ENCODE data around the gene LYRM7. TPM values are rescaled to one million over a fixed set of nuclear protein-coding genes. Genes with fewer than 3 reads are reported as not detected.

LYRM7 gene
- total and polyA plus RNA-seq, 2 experiments from 2014 or later, result 8.5 to 27.5 TPM

GRCh38 chr5:131204964-131205363, 34.2 kb downstream of the LYRM7 start:
- no peak for DNase-seq
- Histone ChIP-seq H4K20me1 (ENCODE audit: insufficient read depth) (no peaks in the 10 kb centered on the region), H3K4me3 (no peak overlapping the region), H2AFZ (no peak overlapping the region), H3K9me2 (ENCODE audit: insufficient read depth) (no peaks in the 10 kb centered on the region), H3K27me3 (replicated peaks; ENCODE audit: insufficient read depth) (no peaks in the 10 kb centered on the region), H3K27ac (no peak overlapping the region), H3K4me1 (ENCODE audit: insufficient read depth) (no peaks in the 10 kb centered on the region), H3K9me3 (ENCODE audit: low read depth) (no peaks in the 10 kb centered on the region), H3K9ac (no peak overlapping the region), H3F3A (ENCODE audit: insufficient read depth) (no peaks in the 10 kb centered on the region), H3K4me2 (ENCODE audit: unreplicated experiment) (no peak overlapping the region), H3K79me2 (ENCODE audit: insufficient read depth) (no peaks in the 10 kb centered on the region), H3K36me3 (ENCODE audit: low read depth) (peaks cover 3% of the 10 kb centered on the region; the same call in 1 of the 2 replicates)
- 87 to 90% methylated on average over 2 of the region's 2 CpGs for WGBS, 2 experiments (ENCODE audit: low coverage in 1 of 2, low lambda C conversion rate in 2 of 2, missing lambda C conversion rate in 2 of 2)
- no peak for TF ChIP-seq EZH2phosphoT487 (IDR thresholded peaks at IDR 0.05; ENCODE audit: insufficient read depth, low read depth)
- TF ChIP-seq EZH2 (IDR thresholded peaks at IDR 0.05; ENCODE audit: insufficient read depth, poor library complexity, severe bottlenecking), result no peak
- in situ Hi-C loops (cut with MboI), result no loop called here

- H3F3A ChIP-seq (ENCODE audit: insufficient read depth), result no peaks in the 10 kb centered on the region
- no peaks in the 10 kb centered on the region for H3K9me3 ChIP-seq (ENCODE audit: low read depth)
- in situ Hi-C loops (cut with MboI), result no loop called here
- no peaks in the 10 kb centered on the region for H4K20me1 ChIP-seq (ENCODE audit: insufficient read depth)
- H3K27me3 ChIP-seq (replicated peaks; ENCODE audit: insufficient read depth), result no peaks in the 10 kb centered on the region
- H3K79me2 ChIP-seq (ENCODE audit: insufficient read depth), result no peaks in the 10 kb centered on the region
- no peak overlapping the region for H3K4me2 ChIP-seq (ENCODE audit: unreplicated experiment)
- no peak overlapping the region for H3K4me3 ChIP-seq
- H3K4me1 ChIP-seq (ENCODE audit: insufficient read depth), result no peaks in the 10 kb centered on the region
- TF ChIP-seq EZH2phosphoT487 (IDR thresholded peaks at IDR 0.05; ENCODE audit: insufficient read depth, low read depth), result no peak
- TF ChIP-seq EZH2 (IDR thresholded peaks at IDR 0.05; ENCODE audit: insufficient read depth, poor library complexity, severe bottlenecking), result no peak
- no peak for DNase-seq
- H3K9ac ChIP-seq, result no peak overlapping the region
- H3K27ac ChIP-seq, result no peak overlapping the region
- no peaks in the 10 kb centered on the region for H3K36me3 ChIP-seq (ENCODE audit: low read depth)
- H2AFZ ChIP-seq, result no peak overlapping the region
- WGBS, 2 experiments (ENCODE audit: low coverage in 1 of 2, low lambda C conversion rate in 2 of 2, missing lambda C conversion rate in 2 of 2), result 92 to 99% methylated on average over 2 of the region's 2 CpGs
- no peaks in the 10 kb centered on the region for H3K9me2 ChIP-seq (ENCODE audit: insufficient read depth)
These were observed 35.3 kb downstream of the LYRM7 start for GRCh38 chr5:131206061-131206460.

- H3K9ac ChIP-seq, result no peak overlapping the region
- no peaks in the 10 kb centered on the region for H3K36me3 ChIP-seq (ENCODE audit: low read depth)
- no peak for TF ChIP-seq EZH2phosphoT487 (IDR thresholded peaks at IDR 0.05; ENCODE audit: insufficient read depth, low read depth)
- TF ChIP-seq EZH2 (IDR thresholded peaks at IDR 0.05; ENCODE audit: insufficient read depth, poor library complexity, severe bottlenecking), result no peak
- no peak for DNase-seq
- H4K20me1 ChIP-seq (ENCODE audit: insufficient read depth), result no peaks in the 10 kb centered on the region
- H3K4me2 ChIP-seq (ENCODE audit: unreplicated experiment), result no peak overlapping the region
- H3K27me3 ChIP-seq (replicated peaks; ENCODE audit: insufficient read depth), result no peaks in the 10 kb centered on the region
- H3F3A ChIP-seq (ENCODE audit: insufficient read depth), result no peaks in the 10 kb centered on the region
- in situ Hi-C loops (cut with MboI), result no loop called here
- no peaks in the 10 kb centered on the region for H3K4me1 ChIP-seq (ENCODE audit: insufficient read depth)
- H3K79me2 ChIP-seq (ENCODE audit: insufficient read depth), result no peaks in the 10 kb centered on the region
- no peak overlapping the region for H3K4me3 ChIP-seq
- no peak overlapping the region for H3K27ac ChIP-seq
- WGBS, 2 experiments (ENCODE audit: low coverage in 1 of 2, low lambda C conversion rate in 2 of 2, missing lambda C conversion rate in 2 of 2), result 84 to 89% methylated on average over 1 of the region's 1 CpG
- no peak overlapping the region for H2AFZ ChIP-seq
- H3K9me3 ChIP-seq (ENCODE audit: low read depth), result no peaks in the 10 kb centered on the region
- no peaks in the 10 kb centered on the region for H3K9me2 ChIP-seq (ENCODE audit: insufficient read depth)
These were observed 36.0 kb downstream of the LYRM7 start for GRCh38 chr5:131206772-131207171.

- H3K27ac ChIP-seq, result no peak overlapping the region
- H3K4me2 ChIP-seq (ENCODE audit: unreplicated experiment), result no peak overlapping the region
- in situ Hi-C loops (cut with MboI), result no loop called here
- H3K9ac ChIP-seq, result no peak overlapping the region
- TF ChIP-seq EZH2 (IDR thresholded peaks at IDR 0.05; ENCODE audit: insufficient read depth, poor library complexity, severe bottlenecking) (no peak), EZH2phosphoT487 (IDR thresholded peaks at IDR 0.05; ENCODE audit: insufficient read depth, low read depth) (no peak)
- H2AFZ ChIP-seq, result no peak overlapping the region
- H3F3A ChIP-seq (ENCODE audit: insufficient read depth), result no peaks in the 10 kb centered on the region
- DNase-seq, result no peak
- WGBS, 2 experiments (ENCODE audit: low coverage in 1 of 2, low lambda C conversion rate in 2 of 2, missing lambda C conversion rate in 2 of 2), result 89 to 93% methylated on average over 1 of the region's 1 CpG
- H3K79me2 ChIP-seq (ENCODE audit: insufficient read depth), result no peaks in the 10 kb centered on the region
- H4K20me1 ChIP-seq (ENCODE audit: insufficient read depth), result no peaks in the 10 kb centered on the region
- no peaks in the 10 kb centered on the region for H3K27me3 ChIP-seq (replicated peaks; ENCODE audit: insufficient read depth)
- no peaks in the 10 kb centered on the region for H3K4me1 ChIP-seq (ENCODE audit: insufficient read depth)
- H3K4me3 ChIP-seq, result no peak overlapping the region
- no peaks in the 10 kb centered on the region for H3K9me3 ChIP-seq (ENCODE audit: low read depth)
- no peaks in the 10 kb centered on the region for H3K36me3 ChIP-seq (ENCODE audit: low read depth)
- no peaks in the 10 kb centered on the region for H3K9me2 ChIP-seq (ENCODE audit: insufficient read depth)
These were observed 38.4 kb downstream of the LYRM7 start for GRCh38 chr5:131209175-131209505.

All from GM23248 (cell line).